ENCODE data around the gene BBS10.

The BBS10 gene

GRCh38 chr12:76356071-76356470 is 7.9 kb upstream of the BBS10 start:
- no peak overlapping the region for H3K4me3 ChIP-seq (replicated peaks in 1 of 2; ENCODE audit: low read depth in 2 of 2, low read length in 2 of 2)
- DNase-seq (ENCODE audit: low read depth in 2 of 2): no peak
- no peak for TF ChIP-seq CTCF (IDR thresholded peaks at IDR 0.05; ENCODE audit: low read depth, low read length)

GRCh38 chr12:76346798-76347420 is 1.3 kb downstream of the BBS10 start:
- peak overlapping the region; percentile 85 for H3K4me3 ChIP-seq (replicated peaks in 1 of 2; ENCODE audit: low read depth in 2 of 2, low read length in 2 of 2)
- DNase-seq (ENCODE audit: low read depth in 2 of 2): peak; percentile 81 to 86
- TF ChIP-seq CTCF (IDR thresholded peaks at IDR 0.05; ENCODE audit: low read depth, low read length): peak; percentile 32

GRCh38 chr12:76346236-76346635 is 2.0 kb downstream of the BBS10 start:
- DNase-seq (ENCODE audit: low read depth in 2 of 2): peak; percentile 44 to 47

GRCh38 chr12:76345569-76345968 is 2.6 kb downstream of the BBS10 start:
- no peak for TF ChIP-seq CTCF (IDR thresholded peaks at IDR 0.05; ENCODE audit: low read depth, low read length)
- no peak overlapping the region for H3K4me3 ChIP-seq (replicated peaks in 1 of 2; ENCODE audit: low read depth in 2 of 2, low read length in 2 of 2)

More at GRCh38 chr12:76346236-76346635, 2.0 kb downstream of the BBS10 start:
- TF ChIP-seq CTCF (IDR thresholded peaks at IDR 0.05; ENCODE audit: low read depth, low read length): no peak
- no peak overlapping the region for H3K4me3 ChIP-seq (replicated peaks in 1 of 2; ENCODE audit: low read depth in 2 of 2, low read length in 2 of 2)

GRCh38 chr12:76341436-76342030 is 6.7 kb downstream of the BBS10 start:
- H3K4me3 ChIP-seq (replicated peaks in 1 of 2; ENCODE audit: low read depth in 2 of 2, low read length in 2 of 2): no peak overlapping the region
- DNase-seq (ENCODE audit: low read depth in 2 of 2): peak in 1 of 2 donors; percentile 12
- TF ChIP-seq CTCF (IDR thresholded peaks at IDR 0.05; ENCODE audit: low read depth, low read length): no peak

More at GRCh38 chr12:76345569-76345968, 2.6 kb downstream of the BBS10 start:
- DNase-seq (ENCODE audit: low read depth in 2 of 2): no peak

GRCh38 chr12:76340680-76341435 is 7.4 kb downstream of the BBS10 start:
- TF ChIP-seq CTCF (IDR thresholded peaks at IDR 0.05; ENCODE audit: low read depth, low read length): no peak
- DNase-seq (ENCODE audit: low read depth in 2 of 2): no peak
- no peak overlapping the region for H3K4me3 ChIP-seq (replicated peaks in 1 of 2; ENCODE audit: low read depth in 2 of 2, low read length in 2 of 2)

Measured in cardiac fibroblast (primary cell).